ENCODE data around the gene NUMBL. TPM values are rescaled to one million over a fixed set of nuclear protein-coding genes. Genes with fewer than 3 reads are reported as not detected.

Gene NUMBL
- total RNA-seq, 1 donor from 2014 or later = 63.8 TPM

GRCh38 chr19:40716482-40717324 is 26.3 kb upstream of the NUMBL start, which contains the start of the genes COQ8B and ITPKC:
Gene COQ8B, minus strand, starts transcription at chr19:40716886. Its CDS starts 2,254 bp downstream, at chr19:40714632.
Gene ITPKC, plus strand, starts transcription at chr19:40717112. Its CDS starts 24 bp downstream, at chr19:40717136.
- DNase-seq (ENCODE audit: low spot score) = peak; percentile 100

- no peak for DNase-seq (ENCODE audit: low spot score)
Measured at GRCh38 chr19:40716031-40716481, 25.6 kb upstream of the NUMBL start.

GRCh38 chr19:40714441-40715299 is 24.2 kb upstream of the NUMBL start:
- DNase-seq (ENCODE audit: low spot score) = peak; percentile 95

- no peak for DNase-seq (ENCODE audit: low spot score)
Measured at GRCh38 chr19:40713939-40714338, 23.5 kb upstream of the NUMBL start.

GRCh38 chr19:40709817-40710216 is 19.4 kb upstream of the NUMBL start:
- DNase-seq (ENCODE audit: low spot score) = no peak

GRCh38 chr19:40707615-40708014 is 17.2 kb upstream of the NUMBL start:
- no peak for DNase-seq (ENCODE audit: low spot score)

GRCh38 chr19:40705950-40706619 is 15.6 kb upstream of the NUMBL start:
- no peak for DNase-seq (ENCODE audit: low spot score)

- DNase-seq (ENCODE audit: low spot score) = no peak
Measured at GRCh38 chr19:40705362-40705651, 14.9 kb upstream of the NUMBL start.

- DNase-seq (ENCODE audit: low spot score) = no peak
Measured at GRCh38 chr19:40704491-40705361, 14.3 kb upstream of the NUMBL start.

- DNase-seq (ENCODE audit: low spot score) = no peak
Measured at GRCh38 chr19:40703029-40703755, 12.7 kb upstream of the NUMBL start.

GRCh38 chr19:40702337-40703012 is 12.0 kb upstream of the NUMBL start:
- no peak for DNase-seq (ENCODE audit: low spot score)

GRCh38 chr19:40701758-40702157 is 11.3 kb upstream of the NUMBL start:
- no peak for DNase-seq (ENCODE audit: low spot score)

GRCh38 chr19:40700083-40700482 is 9.6 kb upstream of the NUMBL start:
- no peak for DNase-seq (ENCODE audit: low spot score)

- DNase-seq (ENCODE audit: low spot score) = no peak
Measured at GRCh38 chr19:40697007-40697406, 6.6 kb upstream of the NUMBL start.

- no peak for DNase-seq (ENCODE audit: low spot score)
Measured at GRCh38 chr19:40695881-40696280, 5.4 kb upstream of the NUMBL start.

- no peak for DNase-seq (ENCODE audit: low spot score)
Measured at GRCh38 chr19:40693896-40694295, 3.4 kb upstream of the NUMBL start.

- DNase-seq (ENCODE audit: low spot score) = no peak
Measured at GRCh38 chr19:40693150-40693788, 2.8 kb upstream of the NUMBL start.

GRCh38 chr19:40692212-40692551 is 1.7 kb upstream of the NUMBL start:
- no peak for DNase-seq (ENCODE audit: low spot score)

Data from mesenteric fat pad (tissue), 1 donor.